NB4 (cell line): ENCODE measurements around the gene MESD.
"Not testable (repeated sequence)": the region's sequence is repeated elsewhere in the genome, so short reads cannot be mapped to it uniquely, and the experiment has no call there.

ENCODE experiments used
- DNase-seq: peaks from one replicate; pipeline ENCODE4 v3.0.0; 2010; ENCODE audit warnings: low read depth
- H3K4me3 ChIP-seq: one replicate; pipeline ENCODE4 v1.5.1; 2011; ENCODE audit warnings: mild to moderate bottlenecking, low read depth, low read length, moderate library complexity
- MYC ChIP-seq: IDR thresholded peaks from 2 replicates; pipeline ENCODE4 v1.6.1; 2011; ENCODE audit warnings: low read depth, low read length
- POLR2A ChIP-seq: IDR thresholded peaks from 2 replicates; pipeline ENCODE4 v1.6.1; 2011; ENCODE audit warnings: mild to moderate bottlenecking; ENCODE audit not compliant: insufficient read length; ENCODE audit errors: extremely low read depth
- TF ChIP-seq, protein P1 (sequence below): IDR thresholded peaks from 2 replicates; pipeline ENCODE4 v1.6.1; 2011; ENCODE audit warnings: low read depth, low read length
- TF ChIP-seq, protein P2 (sequence below): IDR thresholded peaks from one replicate; pipeline ENCODE4 v1.5.1; 2012; ENCODE audit warnings: low read depth, low read length

The MESD gene

DNA sequence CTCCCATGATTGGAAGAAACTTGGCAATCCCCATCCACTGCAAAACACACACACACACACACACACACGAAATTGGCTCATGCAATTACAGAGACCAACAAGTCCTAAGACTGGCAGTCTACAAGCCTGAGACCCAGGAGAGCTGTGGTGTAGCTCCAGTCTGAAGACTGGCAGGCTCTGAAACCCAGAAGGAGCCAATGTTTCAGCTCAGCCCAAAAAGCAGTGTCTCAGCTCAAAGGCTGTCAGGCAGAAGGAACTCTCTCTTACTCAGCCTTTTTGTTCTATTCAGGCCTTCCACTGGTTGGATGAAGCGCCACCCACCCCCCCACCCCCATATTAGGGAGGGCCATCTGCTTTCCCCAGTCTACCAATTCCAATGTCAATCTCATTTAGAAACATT lies 32.1 kb downstream of the MESD start:
- H3K4me3 ChIP-seq = no peak overlapping the region
- no peak for DNase-seq
- TF ChIP-seq POLR2A = no peak
- TF ChIP-seq MYC = no peak

DNA sequence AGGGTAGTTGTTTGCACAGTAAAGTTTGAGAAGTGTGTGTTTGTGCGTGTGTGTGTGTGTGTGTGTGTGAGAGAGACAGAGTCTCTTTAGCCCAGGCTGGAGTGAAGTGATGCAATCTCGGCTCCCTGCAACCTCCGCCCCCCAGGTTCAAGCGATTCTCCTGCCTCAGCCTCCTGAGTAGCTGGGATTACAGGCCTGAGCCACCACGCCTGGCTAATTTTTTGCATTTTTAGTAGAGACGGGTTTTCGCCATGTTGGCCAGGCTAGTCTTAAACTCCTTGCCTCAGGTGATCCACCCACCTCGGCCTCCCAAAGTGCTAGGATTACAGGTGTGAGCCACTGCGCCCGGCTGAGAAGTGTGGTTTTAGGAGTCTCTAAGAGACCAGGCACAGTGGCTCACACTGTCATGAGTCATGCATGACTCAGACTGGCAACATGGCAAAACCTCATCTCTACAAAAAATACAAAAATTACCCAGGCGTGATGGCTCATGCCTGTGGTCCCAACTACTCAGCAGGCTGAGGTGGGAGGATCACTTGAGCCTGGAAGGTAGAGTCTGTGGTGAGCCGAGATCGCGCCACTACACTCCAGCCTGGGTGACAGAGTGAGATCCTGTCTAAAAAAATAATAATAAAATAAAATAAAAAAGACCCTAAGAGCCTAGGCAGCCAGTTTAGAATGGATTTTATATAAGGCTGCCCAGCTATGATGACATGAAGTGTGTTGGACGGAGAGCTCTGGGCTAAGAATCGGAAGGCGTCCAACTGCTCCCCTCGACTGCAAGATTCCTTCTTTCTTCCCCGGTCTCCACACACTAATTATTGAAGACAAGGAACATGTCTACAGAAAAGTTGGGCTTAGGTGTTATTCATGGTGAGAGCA lies 33.8 kb downstream of the MESD start:
- peak; percentile 92 for DNase-seq
- TF ChIP-seq, protein P1, sequence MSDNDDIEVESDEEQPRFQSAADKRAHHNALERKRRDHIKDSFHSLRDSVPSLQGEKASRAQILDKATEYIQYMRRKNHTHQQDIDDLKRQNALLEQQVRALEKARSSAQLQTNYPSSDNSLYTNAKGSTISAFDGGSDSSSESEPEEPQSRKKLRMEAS = 0 out of 2 replicates have a peak, but pooled peaks have one; percentile 10
- not testable (repeated sequence) for H3K4me3 ChIP-seq

DNA sequence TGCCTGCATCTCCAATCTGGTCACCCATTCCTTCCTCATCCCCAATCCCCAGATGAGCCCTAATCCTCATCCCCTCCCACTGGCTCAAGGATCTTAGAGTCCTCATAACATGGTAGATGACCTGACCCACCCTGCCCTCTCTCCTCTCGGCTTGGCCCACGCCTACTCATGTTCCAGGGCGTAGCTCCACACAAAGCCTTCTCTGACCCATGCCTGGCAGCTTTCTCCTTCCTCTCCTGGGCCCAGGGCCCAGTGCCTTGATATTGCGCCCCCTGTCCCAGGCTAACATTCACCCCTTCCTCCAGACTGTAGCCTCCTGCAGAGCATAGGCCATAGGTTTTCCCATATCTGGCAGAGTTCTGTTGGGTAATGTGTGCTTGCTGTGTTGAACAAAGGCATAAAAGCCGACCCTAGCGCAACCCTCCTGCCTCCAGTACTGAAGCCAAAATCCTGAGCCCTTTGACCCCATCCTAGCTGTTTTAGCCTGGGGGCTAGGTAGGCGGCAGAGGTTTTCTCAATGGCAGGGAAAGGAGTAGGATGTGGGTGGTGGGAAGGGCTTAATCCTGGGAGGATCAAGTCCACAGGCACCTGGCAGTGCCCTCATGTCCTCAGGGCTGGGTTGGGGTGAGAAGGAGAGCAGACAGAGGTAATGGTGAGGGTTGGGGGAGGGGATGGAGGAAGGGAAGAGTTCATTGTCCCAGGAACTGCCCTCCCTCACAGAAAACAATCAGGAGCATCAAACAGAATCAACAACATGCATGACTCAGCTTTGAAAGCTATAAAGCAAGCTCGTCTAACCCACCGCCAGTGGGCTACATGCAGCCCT lies 35.5 kb downstream of the MESD start:
- no peak for DNase-seq
- TF ChIP-seq, protein P2, sequence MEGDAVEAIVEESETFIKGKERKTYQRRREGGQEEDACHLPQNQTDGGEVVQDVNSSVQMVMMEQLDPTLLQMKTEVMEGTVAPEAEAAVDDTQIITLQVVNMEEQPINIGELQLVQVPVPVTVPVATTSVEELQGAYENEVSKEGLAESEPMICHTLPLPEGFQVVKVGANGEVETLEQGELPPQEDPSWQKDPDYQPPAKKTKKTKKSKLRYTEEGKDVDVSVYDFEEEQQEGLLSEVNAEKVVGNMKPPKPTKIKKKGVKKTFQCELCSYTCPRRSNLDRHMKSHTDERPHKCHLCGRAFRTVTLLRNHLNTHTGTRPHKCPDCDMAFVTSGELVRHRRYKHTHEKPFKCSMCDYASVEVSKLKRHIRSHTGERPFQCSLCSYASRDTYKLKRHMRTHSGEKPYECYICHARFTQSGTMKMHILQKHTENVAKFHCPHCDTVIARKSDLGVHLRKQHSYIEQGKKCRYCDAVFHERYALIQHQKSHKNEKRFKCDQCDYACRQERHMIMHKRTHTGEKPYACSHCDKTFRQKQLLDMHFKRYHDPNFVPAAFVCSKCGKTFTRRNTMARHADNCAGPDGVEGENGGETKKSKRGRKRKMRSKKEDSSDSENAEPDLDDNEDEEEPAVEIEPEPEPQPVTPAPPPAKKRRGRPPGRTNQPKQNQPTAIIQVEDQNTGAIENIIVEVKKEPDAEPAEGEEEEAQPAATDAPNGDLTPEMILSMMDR = no peak
- no peak for TF ChIP-seq MYC
- TF ChIP-seq, protein P1 = no peak
- TF ChIP-seq POLR2A = no peak
- H3K4me3 ChIP-seq = no peak overlapping the region

DNA sequence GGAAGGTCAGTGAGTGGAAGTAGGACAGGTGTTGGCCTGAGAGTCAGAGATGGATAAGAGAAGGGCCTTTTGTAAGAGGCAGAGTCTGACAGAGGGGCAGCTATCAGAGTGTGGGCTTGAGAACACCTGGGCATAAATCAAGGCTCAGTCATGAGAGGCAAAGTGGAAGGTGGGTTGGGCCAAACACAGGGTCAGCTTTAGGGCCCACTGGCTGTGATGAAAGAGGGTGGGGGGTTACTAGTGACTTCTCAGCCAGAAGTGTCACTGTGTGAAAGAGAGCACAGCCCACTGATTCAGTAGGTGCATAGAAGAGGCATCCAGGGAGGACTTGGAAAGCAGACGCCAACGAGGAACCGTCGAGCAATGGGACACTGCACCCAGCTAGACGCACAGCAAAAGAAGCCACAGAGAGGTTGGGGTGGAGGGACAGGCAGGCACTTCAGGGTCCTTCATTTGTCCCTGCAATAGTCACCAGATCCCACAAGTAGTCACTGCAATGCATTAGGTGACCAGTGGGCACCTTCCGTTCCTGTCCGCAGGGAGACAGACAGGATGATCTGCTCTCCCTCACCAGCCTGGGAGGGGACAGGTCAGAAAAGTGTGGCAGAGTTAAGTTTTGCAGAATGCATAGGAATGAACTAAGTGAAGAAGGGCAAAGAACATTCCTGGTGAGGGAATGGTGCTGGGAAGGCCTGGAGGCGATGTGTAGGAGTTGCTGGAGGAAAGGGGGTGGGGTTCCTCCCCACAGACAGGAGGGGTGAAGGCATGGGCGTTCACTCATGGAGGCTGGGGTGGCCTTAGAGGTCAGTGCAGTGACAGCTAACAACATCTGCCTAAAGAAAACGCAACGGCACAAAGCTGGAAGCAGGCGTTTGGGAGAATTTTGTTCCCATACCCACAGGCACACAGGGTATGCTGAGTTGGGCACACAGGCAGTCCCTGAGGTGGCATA lies 36.3 kb downstream of the MESD start:
- H3K4me3 ChIP-seq = no peak overlapping the region
- TF ChIP-seq MYC = no peak
- no peak for TF ChIP-seq POLR2A
- TF ChIP-seq, protein P1 = no peak
- TF ChIP-seq, protein P2 = no peak
- no peak for DNase-seq

DNA sequence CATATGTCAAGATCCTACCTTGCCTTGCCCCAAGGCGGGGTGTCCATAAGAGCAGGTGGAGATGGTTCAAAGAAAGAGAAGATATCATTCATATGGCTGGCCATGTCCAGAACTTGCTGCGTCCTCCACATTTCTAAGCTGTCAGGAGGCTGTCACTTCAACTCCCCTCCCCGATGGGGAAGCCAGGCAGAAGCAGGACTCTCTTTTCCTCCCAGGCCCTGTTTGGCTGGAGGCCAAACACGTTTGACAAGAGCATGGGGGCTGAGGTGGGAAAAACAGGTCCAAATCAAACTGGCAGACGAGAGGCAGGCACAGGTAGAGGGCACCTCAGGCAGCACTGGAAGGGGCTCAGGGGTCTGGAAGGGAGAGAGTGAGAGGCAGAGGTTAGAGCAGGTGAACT lies 37.7 kb downstream of the MESD start:
- TF ChIP-seq, protein P1 = no peak
- TF ChIP-seq MYC (no peak), POLR2A (no peak)
- TF ChIP-seq, protein P2 = no peak
- no peak for DNase-seq
- no peak overlapping the region for H3K4me3 ChIP-seq

DNA sequence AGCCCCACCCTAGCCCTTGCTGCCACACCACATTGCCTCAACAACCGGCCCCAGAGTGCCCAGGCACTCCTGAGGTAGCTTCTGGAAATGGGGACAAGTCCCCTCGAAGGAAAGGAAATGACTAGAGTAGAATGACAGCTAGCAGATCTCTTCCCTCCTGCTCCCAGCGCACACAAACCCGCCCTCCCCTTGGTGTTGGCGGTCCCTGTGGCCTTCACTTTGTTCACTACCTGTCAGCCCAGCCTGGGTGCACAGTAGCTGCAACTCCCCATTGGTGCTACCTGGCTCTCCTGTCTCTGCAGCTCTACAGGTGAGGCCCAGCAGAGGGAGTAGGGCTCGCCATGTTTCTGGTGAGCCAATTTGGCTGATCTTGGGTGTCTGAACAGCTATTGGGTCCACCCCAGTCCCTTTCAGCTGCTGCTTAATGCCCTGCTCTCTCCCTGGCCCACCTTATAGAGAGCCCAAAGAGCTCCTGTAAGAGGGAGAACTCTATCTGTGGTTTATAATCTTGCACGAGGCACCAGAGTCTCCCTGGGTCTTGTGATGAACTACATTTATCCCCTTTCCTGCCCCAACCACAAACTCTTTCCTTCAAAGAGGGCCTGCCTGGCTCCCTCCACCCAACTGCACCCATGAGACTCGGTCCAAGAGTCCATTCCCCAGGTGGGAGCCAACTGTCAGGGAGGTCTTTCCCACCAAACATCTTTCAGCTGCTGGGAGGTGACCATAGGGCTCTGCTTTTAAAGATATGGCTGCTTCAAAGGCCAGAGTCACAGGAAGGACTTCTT lies 39.1 kb downstream of the MESD start:
- no peak for DNase-seq
- H3K4me3 ChIP-seq = no peak overlapping the region
- TF ChIP-seq, protein P2 = no peak
- TF ChIP-seq MYC = no peak
- TF ChIP-seq POLR2A = no peak
- TF ChIP-seq, protein P1 = no peak
